HG02943 (cell line): Measurements from ENCODE around the gene PHACTR4.
"Not testable (repeated sequence)": the region's sequence is repeated elsewhere in the genome, so short reads cannot be mapped to it uniquely, and the experiment has no call there.

Source experiments
- ATAC-seq: cut with Tn5 transposase; IDR thresholded peaks from one replicate; pipeline ENCODE4 v1.9.1; 2021; ENCODE audit warnings: mild to moderate bottlenecking, low read depth, moderate library complexity; ENCODE audit not compliant: unreplicated experiment

PHACTR4 gene

DNA sequence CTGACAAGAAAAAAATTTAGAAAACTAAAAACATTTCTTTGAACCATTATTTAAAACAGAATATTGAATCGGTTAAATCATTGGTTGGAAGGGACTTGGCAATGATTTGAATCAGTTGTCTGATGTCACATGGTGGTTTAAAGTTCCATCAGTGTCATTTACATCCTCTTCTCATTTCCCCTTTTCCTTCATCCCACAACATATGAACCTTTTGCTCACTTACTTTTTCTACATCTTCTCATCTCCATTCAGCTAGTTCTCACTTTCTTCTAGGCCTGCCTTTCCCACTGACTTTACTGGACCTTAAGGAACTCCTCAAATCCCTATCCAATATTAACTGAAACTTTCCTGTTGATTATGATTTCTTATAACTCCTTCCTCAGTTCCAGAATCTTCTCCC is 58.5 kb downstream of the PHACTR4 start:
- ATAC-seq: no peak

DNA sequence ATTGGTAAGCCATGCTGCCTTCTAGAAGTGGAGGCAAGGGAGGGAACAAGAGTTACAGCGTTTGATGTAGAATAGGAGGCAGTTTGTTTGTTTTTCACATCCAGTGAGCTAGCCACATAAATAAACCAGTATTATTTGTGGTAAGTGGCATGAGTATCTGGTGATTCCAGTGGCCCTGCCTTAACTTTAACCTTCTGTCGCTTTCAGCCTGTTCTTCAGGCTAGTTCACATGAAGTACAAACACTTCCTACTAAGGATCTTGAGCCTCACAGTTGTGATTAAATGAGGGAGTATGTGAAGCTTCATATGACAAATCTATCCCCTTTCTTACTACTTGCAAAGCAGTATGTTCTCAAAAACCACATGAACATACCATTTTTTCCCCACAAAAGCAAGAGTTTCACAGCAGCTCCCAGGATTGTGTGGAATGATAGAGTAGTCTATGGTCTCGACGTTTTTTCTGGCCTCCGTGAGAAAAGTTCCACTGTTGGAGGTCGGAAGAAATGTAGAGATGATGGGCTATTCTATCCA is 59.5 kb downstream of the PHACTR4 start:
- no peak for ATAC-seq

DNA sequence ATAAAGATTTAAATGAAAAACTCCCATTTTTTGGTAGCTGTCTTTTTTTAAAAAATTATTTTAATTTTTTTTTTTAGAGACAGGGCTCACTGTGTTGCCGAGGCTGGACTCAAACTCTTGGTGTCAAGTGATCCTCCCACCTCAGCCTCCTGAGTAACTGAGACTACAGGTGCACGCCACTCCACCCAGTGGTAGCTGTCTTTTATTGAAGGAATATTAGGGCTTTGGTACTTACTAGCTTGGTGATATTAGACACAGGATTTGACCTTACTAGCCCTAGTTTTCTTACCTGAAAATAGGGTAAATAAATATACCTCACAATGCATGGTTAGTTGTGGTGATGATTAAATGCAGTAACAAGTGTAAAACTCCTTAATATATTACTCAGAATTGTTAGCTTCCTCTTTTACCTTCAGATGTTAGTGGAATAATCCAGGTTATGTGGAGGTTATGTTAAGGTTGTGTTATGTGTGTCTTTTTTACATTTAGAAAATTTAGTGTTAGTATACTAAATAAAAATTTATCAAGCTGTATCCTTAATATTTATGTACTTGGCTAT is 66.8 kb downstream of the PHACTR4 start:
- no peak for ATAC-seq

DNA sequence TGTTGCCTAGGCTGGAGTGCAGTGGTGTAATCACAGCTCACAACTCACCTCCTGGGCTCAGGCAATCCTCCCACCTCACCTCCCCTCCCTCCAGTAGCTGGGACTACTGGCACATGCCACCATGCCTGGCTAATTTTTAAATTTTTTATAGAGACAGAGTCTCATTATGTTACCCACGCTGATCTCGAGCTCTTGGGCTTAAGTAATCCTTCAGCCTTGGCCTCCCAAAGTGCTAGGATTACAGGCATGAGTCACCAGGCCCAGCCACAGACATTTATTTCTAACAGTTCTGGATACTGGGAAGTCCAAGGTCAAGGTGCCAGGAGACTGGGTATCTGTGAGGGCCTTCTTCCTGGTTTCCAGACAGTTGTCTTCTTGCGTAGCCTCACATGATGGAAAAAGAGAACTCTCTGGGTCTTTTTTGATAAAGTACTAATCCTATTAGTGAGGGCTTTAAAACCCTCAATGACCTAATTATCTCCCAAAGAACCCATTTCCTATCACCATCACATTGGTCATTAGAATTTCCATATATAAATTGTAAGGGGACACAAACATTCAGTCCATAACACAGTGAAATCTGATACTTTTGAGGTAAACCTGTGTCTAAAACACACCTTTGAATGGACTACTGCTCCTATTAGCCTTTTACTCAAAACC is 67.9 kb downstream of the PHACTR4 start:
- no peak for ATAC-seq

DNA sequence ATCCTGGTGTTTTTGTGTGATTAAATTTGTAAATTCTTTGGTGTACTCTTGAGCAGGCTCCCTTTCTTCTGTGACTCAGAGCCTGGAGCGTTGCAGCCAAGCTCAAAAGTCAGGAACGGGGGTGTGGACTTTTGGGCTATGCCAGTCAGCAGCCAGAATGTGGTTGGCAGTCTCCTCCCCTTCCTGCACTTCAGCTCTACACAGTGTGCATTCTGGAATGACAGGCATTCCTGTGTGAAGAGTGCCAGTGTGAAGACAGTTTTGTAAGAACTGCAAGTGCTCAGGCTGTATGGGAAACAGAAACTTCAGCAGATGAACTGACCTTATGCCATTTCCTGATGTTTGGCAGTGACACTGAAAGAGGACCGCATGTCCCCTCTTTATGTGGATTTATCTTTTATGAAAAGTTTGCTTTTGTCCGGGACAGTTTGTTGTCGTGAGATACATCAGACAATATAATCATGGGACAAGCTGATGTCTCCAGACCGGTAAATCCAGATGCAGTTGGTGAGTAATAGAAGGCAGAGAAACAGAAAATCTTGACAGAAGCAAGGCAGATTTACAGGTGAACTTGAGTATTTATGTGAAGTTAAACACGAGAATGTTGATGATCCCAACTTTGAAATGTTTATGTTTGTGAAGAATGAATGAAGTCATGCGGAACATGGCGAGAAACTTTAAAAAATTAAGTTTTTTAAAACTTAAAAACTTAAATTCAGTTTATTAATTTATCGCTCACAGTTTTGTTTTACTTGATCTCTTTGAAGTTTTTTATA is 68.6 kb downstream of the PHACTR4 start:
- ATAC-seq: no peak

DNA sequence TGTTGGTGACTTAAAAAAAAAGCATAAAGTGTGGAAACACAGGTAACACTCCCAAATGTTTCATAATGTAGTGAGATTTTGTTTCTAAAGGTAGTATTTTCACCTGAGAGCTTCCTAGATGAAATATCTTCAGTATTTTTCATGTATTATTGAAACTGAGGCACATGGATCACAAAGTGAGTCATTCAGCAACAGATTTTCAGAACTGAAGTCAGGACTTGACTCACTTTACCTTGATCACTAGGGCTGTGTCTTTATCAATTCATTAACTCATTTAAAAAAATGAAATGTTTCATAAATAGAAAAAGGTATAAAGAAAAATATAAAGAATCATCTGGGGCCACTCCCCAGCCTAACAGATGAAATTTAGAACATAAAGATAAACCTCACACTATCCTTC is 69.8 kb downstream of the PHACTR4 start:
- no peak for ATAC-seq

DNA sequence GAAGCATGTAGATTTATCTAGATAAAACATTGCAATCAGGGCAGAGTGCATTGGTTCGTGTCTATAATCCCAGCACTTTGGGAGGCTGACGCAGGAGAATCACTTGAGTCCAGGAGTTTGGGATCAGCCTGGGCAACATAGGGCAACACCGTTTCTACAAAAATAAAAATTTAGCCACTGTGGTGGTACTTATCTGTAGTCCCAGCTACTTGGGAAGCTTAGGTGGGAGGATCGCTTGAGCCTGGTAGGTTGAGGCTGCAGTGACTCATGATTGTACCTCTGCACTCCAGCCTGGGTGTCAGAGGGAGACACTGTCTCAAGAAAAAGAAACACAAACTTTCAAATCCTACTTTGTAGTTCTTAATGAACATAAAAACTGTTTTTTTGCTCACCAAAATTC is 72.1 kb downstream of the PHACTR4 start:
- no peak for ATAC-seq

DNA sequence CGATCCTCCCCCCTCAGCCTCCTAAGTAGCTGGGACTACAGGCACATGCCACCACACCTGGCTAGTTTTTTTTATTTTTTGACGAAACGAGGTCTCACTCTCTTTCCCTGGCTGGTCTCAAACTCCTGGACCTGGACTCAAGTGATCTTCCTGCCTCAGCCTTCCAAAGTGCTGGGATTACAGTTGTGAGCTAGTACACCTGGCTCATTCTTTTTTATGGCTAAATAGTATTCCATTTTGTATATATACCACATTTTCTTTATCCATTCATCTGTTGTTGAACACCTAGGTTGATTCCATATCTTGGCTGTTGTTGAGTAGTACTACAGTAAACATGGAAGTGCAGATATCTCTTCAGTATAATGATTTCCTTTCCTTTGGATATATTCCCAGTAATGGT is 74.0 kb downstream of the PHACTR4 start:
- ATAC-seq: no peak

DNA sequence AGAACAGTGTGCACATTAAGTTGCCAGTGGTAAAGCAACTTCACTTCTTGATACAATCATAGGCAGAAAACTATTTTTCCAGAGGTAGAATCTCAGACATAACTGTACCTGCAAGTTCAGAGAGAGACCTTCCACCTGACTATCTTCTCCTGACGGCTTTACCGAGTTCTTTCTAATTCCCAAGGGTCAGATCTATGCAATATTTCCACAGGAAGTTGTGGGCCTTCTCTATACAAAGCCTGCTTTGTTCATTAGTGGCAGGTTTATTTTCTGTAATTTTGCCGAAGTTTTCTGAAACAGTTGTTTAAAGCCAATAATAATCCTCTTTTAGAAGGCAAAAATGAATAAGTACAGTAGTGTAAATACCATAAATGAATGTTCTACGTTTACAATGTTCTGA is 78.1 kb downstream of the PHACTR4 start:
- ATAC-seq: no peak

DNA sequence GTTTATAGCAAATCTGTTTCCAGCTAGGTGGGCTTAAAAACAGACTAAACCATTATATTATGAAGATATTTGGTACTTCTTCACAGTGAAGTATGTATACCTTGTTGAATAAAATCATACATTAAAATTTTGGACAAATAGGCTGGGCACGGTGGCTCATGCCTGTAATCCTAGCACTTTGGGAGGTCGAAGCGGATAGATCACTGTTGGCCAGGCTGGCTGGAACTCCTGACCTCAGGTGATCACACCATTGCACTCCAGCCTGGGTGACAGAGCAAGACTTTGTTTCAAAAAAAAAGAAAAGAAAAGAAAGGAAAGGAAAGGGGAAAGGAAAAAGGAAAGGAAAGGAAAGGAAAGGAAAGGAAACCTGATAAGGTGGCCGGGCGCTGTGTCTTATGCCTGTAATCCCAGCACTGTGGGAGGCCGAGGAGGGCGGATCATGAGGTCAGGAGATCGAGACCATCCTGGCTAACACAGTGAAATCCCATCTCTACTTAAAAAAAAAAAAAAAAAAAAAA is 78.6 kb downstream of the PHACTR4 start:
- ATAC-seq: not testable (repeated sequence)

DNA sequence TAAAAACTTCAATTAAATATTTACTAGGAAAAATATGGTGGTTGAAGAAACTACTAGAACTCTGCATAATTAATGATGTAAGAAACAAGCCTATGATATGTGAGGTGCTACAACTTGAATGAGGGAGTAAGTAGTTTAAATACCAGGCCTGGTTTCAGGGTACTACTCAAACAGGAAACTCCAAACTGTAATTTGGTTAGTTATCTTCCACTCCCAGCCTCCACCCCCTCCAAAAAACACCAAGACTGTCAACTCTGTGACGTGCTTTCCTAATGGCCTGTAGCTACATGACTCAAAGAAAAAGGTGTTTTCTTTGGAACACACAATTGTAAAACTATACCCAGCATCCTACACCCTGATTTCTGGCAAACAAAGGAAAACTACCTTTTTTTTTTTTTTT is 80.4 kb downstream of the PHACTR4 start:
- ATAC-seq: no peak

DNA sequence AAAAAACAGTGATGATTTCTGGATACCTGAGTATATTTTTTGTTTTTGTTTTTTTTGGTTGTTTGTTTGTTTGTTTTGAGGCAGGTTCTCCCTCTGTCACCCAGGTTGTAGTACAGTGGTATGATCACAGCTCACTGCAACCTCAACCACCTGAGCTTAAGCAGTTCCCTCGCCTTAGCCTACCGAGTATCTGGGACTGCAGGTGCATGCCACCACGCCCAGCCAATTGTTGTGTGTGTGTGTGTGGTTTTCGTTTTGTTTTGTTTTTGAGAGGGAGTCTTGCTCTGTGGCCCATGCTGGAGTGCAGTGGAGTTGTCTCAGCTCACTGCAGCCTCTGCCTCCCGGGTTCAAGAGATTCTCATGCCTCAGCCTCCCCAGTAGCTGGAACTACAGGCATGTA is 81.0 kb downstream of the PHACTR4 start:
- ATAC-seq: no peak

DNA sequence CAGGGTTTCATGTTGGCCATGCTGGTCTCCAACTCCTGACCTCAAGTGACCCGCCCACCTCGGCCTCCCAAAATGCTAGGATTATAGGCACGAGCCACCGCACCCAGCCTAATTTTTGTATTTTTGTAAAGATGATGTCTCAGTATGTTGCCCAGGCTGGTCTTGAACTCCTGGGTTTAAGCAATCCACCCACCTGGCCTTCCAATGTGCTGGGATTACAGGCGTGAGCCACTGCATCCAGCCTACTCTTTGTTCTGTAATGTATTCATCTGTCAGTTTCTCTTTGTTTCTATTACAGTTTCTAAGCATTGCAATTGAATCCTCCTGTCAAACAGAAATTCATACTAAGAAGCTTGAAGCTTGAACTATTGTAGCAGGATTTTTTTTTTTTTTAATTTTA is 81.5 kb downstream of the PHACTR4 start:
- ATAC-seq: no peak

DNA sequence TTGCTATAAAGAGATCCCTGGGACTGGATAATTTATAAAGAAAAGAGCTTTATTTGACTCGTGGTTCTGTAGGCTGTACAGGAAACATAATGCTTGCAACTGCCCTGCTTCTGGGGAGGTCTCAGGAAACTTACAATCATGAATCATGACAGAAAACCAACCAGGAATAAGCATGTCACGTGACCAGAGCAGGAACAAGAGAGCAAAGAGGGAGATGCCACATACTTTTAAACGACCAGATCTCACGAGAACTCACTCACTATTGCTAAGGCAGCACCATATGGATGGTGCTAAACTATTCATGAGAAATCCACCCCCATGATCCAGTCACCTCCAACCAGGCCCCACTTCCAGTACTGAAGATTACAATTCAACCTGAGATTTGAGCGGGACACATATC is 86.5 kb downstream of the PHACTR4 start:
- no peak for ATAC-seq

DNA sequence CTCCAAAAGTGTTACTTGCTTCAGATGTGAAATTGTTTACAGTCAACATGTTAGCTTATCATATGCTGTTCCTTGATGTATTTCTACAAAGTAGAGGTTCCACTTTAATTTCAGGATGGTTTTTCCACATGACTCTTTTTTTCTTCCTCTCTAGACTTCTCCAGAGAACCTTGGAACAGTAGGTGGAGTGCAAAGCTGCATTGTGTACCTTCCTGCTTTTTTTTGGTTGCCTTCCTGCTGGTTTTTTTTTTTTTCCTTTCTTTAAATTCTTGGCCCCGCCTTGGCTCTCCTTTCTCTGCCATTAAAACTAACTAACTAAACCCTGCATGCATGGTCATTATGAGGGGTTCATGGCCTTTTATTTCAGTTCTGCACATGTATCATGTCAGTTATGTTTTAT is 88.1 kb downstream of the PHACTR4 start:
- no peak for ATAC-seq

DNA sequence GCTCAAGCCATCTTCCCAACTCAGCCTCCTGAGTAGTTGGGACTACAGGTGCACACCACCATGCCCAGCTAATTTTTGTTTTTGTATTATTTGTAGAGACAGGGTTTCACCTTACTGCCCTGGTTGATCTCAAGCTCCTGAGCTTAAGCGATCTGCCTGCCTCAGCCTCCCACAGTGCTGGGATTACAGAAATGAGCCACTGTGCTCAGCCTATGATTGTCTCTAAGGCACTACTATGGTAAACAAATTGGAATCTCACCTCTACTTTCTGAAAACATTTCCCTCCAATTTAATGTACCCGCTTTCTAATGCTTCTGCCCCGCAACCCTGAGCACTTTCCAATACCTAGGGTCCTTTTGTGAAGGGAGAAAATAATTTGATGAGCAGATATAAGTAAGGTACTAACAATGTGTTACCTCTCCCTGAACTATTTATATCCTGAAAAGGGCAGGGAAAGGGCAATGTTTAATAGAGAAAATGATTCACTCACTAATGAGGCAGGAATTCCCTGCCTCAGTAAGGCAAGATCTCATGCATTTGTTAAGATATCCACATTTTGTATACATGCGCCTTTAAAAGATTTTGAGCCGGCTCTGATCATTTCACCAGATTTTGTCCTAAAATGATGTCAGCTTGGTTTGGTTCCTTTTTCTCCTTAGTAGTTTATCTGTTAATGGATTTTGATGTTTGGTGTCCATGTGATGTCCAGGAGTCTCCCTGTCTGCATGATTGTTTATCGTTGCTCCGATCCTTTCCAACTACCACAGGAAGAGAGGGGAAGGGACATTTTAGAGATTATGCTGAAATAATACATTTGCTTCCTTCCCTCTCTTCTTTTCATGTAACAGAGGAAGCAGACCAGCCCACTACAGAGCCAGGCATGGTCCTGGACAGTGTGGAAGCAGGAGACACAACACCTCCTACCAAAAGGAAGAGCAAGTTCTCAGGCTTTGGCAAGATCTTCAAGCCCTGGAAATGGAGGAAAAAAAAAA is 89.0 kb downstream of the PHACTR4 start:
- ATAC-seq: no peak

DNA sequence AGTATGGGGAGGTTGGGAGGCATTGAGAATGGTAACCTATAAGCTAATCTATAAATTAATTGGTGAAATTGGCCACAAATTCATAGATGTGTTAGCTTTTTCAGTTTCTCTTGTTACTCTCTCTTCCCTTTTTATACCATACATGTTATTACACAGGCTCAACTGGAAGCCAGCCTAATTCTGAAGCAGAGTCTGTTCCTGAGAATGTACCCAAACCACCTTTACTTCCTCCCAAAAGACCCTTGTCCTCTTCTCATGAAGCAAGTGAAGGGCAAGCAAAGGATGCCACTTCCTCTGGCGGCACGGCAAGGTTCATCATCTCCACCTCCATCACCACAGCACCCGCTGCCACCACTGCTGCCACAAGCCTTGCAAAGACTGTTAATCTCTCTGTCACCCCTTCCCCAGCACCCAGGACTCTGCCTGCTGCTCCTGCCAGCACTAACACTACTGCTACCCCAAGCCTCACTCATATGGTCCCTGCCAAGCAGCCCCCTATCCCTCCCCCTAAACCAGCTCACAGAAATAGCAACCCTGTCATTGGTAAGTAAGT is 96.8 kb downstream of the PHACTR4 start:
- ATAC-seq: no peak

DNA sequence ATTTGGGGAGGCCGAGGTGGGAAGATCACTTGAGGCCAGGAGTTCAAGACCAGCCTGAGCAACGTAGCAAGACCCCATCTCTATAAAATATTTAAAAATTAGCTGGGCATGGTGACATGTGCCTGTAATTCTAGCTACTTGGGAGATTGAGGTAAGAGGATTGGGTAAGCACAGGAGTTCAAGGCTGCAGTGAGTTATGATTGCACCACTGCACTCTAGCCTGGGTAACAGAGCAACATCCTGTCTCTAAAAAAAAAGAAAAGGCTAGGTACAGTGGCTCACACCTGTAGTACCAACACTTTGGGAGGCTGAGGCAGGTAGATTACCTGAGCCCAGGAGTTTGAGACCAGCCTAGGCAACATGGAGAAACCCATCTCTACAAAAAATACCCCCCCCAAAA is 100.6 kb downstream of the PHACTR4 start:
- ATAC-seq: no peak

DNA sequence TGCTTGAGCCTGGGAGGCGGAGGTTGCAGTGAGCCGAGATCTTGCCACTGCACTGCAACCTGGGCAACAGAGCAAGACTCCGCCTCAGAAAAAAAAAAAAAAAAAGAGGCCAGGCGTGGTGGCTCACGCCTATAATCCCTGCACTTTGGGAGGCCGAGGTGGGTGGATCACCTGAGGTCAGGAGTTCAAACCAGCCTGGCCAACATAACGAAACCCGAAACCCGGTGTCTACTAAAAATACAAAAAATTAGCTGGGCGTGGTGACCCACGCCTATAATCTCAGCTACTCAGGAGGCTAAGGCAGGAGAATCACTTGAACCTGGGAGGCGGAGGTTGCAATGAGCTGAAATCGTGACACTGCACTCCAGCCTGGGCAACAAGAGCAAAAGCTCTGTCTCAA is 110.0 kb downstream of the PHACTR4 start:
- not testable (repeated sequence) for ATAC-seq

DNA sequence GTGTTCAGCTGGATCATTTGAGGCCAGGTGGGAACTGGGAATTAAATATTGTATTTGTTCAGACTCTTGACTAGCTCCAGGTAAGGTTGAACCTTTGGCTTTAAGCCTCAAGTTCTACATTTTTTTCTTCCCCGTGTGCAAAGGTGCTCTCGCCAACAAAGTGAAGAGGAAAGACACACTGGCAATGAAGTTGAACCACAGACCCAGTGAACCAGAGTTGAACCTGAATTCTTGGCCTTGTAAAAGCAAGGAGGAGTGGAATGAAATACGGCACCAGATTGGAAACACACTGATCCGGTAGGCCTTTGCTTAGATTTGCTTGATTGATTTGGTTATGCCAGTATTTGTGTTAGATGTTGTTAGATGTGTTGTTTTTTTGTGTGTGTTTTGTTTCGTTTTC is 110.8 kb downstream of the PHACTR4 start:
- ATAC-seq: no peak
